ENCODE measurements around the gene ALMS1.
"Not testable (repeated sequence)": the region's sequence is repeated elsewhere in the genome, so short reads cannot be mapped to it uniquely, and the experiment has no call there.

DNA sequence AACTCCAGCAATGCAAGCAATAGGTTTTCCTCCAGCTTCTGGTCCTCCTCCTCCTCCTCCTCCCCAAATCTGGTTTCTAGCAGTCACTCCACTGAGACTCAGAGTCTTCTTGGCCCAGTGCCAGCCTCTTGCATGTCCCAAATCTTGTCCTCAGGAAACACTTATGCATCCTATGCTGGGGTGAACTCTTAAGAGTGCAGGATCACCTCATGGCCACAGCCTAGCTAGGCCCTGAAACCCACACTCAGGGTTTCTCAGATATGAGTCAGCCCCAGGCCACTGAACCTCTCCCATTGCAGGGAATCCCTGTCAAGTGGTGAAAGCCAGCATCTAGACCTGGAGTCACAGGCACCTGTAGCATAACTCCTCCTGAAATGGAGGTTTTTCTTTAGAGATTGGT, 238.4 kb downstream of the ALMS1 start:
- TF ChIP-seq, protein P1, sequence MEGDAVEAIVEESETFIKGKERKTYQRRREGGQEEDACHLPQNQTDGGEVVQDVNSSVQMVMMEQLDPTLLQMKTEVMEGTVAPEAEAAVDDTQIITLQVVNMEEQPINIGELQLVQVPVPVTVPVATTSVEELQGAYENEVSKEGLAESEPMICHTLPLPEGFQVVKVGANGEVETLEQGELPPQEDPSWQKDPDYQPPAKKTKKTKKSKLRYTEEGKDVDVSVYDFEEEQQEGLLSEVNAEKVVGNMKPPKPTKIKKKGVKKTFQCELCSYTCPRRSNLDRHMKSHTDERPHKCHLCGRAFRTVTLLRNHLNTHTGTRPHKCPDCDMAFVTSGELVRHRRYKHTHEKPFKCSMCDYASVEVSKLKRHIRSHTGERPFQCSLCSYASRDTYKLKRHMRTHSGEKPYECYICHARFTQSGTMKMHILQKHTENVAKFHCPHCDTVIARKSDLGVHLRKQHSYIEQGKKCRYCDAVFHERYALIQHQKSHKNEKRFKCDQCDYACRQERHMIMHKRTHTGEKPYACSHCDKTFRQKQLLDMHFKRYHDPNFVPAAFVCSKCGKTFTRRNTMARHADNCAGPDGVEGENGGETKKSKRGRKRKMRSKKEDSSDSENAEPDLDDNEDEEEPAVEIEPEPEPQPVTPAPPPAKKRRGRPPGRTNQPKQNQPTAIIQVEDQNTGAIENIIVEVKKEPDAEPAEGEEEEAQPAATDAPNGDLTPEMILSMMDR (IDR thresholded peaks at IDR 0.05): not testable (repeated sequence)
- not testable (repeated sequence) for TF ChIP-seq POLR2A (IDR thresholded peaks at IDR 0.05)

All from adrenal gland (tissue), 5 donors.